ENCODE results near the gene RPN2.

The RPN2 gene

DNA sequence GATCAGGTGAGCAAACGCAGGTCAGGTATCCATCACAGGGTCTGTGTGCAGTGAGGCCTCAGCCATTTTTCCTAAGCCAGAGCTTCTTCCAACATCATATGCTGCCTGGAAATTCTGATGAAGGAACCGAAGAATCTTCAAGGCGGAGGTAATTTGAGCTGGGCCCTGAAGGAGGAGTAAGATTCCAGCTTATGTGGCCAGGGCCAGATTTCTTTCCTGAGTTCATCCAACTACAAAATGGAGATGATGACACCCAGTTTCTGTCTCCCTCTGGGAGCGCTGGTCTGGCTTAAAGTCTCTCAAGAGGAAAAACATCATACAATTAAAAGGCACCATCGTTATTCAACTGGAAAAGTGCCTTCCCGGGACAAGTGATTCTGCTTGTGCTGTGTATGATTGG, 103.4 kb downstream of the RPN2 start:
- no peak for DNase-seq (ENCODE audit: low spot score)
- TF ChIP-seq, protein P1, sequence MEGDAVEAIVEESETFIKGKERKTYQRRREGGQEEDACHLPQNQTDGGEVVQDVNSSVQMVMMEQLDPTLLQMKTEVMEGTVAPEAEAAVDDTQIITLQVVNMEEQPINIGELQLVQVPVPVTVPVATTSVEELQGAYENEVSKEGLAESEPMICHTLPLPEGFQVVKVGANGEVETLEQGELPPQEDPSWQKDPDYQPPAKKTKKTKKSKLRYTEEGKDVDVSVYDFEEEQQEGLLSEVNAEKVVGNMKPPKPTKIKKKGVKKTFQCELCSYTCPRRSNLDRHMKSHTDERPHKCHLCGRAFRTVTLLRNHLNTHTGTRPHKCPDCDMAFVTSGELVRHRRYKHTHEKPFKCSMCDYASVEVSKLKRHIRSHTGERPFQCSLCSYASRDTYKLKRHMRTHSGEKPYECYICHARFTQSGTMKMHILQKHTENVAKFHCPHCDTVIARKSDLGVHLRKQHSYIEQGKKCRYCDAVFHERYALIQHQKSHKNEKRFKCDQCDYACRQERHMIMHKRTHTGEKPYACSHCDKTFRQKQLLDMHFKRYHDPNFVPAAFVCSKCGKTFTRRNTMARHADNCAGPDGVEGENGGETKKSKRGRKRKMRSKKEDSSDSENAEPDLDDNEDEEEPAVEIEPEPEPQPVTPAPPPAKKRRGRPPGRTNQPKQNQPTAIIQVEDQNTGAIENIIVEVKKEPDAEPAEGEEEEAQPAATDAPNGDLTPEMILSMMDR (IDR thresholded peaks at IDR 0.05; ENCODE audit: borderline replicate concordance, control extremely low read depth, extremely low read depth, insufficient read depth, missing control alignments), result no peak
- in situ Hi-C loops (cut with MboI; ENCODE audit: low sequenced_read_pairs, unreplicated experiment), result no loop called here

DNA sequence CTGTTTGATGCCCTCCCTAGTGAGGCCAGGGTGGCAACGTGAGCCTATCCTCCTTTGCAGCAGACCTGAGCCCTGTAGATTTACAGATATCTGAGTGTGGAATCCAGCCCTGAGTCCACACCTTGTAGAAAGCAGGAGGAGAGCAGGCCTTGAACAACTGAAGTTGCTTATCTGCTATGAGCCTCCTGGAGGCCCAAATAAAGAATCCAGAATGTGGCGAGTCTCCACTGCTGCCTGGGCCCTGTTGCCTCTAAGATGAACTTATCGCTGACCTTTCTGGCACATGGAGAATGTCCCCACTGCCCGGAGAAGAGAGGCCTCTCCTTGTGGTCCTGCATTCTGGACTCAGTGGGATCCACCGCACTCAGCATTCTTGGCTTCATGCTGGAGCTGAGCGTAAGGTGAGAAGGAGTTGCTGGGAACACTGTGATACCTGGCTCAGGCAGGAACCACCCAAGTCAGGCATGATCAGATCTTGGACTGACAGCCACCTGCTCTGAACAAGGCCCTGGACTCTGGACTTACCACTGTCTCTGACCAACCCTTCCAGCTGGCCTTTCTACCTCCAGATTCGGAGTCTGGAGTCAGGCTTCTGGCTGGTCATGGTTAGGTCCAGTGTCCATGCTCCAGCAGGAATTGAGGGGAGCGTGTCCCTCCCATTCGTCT, 104.5 kb downstream of the RPN2 start:
- DNase-seq (ENCODE audit: low spot score), result no peak
- TF ChIP-seq, protein P1 (IDR thresholded peaks at IDR 0.05; ENCODE audit: borderline replicate concordance, control extremely low read depth, extremely low read depth, insufficient read depth, missing control alignments), result no peak

DNA sequence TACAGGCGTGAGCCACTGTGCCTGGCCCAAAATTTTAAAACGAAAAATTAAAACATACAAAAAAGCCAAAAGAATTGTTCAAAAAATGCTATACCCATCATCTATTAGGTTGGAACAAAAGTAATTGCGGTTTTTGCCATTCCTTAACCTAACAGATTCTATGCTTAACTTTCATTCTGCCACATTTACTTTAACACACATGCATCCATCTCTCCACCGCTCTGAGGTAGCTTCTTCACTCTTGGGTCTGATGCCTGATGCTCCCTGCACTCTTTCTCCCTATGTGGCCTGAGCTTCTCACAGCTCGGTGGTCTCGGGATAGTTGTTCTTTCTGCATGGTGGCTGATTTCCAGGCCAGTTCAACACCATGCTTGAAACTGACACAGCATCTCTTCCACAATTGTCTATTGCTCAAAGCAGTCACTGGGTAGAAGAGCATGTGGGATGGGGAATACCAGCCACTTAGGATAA, 105.6 kb downstream of the RPN2 start:
- DNase-seq (ENCODE audit: low spot score), result no peak
- in situ Hi-C loops (cut with MboI; ENCODE audit: low sequenced_read_pairs, unreplicated experiment), result no loop called here

More for the DNA sequence above, 104.5 kb downstream of the RPN2 start:
- in situ Hi-C loops (cut with MboI; ENCODE audit: low sequenced_read_pairs, unreplicated experiment), result no loop called here

DNA sequence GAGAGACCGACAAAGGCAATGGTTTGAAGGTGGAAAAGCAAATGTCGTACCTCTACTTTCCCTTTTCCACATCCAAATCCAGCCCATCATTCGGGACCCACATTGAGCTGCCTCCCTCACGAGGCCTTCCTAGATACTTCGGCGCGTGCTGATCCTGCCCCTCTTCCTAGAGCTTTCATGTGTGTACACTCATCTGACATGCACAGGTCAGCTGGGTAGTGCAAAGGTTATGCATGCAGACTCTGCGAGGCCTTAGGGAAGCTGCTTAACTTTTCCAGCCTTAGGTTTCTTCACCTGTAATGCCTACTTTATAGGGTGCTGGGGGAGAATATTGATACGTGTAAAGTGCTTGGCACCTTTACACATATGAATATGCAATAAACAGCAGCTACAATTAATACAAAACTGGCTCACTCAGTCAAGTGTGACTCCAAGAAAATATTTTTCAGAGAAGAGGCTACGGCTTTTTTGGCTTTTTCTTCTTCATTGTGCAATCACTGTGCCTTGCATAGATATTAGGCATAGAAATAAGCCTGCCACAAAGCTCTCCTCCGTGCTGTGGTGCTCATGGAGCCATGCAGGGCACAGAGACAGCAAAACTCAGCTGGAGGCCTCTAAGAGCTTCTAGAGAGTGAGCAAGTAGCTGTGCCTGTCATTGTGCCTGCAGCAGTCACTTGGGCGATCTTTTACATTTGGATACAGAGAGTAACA, 106.7 kb downstream of the RPN2 start:
- DNase-seq (ENCODE audit: low spot score), result no peak
- in situ Hi-C loops (cut with MboI; ENCODE audit: low sequenced_read_pairs, unreplicated experiment), result no loop called here
- TF ChIP-seq, protein P1 (IDR thresholded peaks at IDR 0.05; ENCODE audit: borderline replicate concordance, control extremely low read depth, extremely low read depth, insufficient read depth, missing control alignments), result no peak

More for the DNA sequence above, 105.6 kb downstream of the RPN2 start:
- TF ChIP-seq, protein P1 (IDR thresholded peaks at IDR 0.05; ENCODE audit: borderline replicate concordance, control extremely low read depth, extremely low read depth, insufficient read depth, missing control alignments), result no peak

DNA sequence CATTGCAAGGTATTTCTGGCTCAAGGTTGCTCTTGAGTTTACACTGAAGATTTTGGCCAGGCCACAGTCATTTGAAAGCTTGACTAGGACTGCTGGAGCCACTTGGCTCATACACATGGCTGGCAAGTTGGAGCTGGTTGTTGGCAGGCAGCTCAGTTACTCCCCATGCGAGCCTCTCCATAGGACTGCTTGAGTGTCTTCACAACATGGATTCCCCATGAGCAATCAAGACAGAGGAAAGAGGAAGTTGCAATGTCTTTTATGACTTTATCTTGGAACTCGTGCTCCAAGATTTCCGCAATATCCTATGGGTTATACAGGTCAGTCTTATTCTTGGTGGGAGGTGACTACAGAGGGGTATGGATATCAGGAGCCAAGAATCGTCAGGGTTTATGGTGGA, 109.0 kb downstream of the RPN2 start:
- in situ Hi-C loops (cut with MboI; ENCODE audit: low sequenced_read_pairs, unreplicated experiment), result no loop called here
- DNase-seq (ENCODE audit: low spot score), result no peak
- TF ChIP-seq, protein P1 (IDR thresholded peaks at IDR 0.05; ENCODE audit: borderline replicate concordance, control extremely low read depth, extremely low read depth, insufficient read depth, missing control alignments), result no peak

DNA sequence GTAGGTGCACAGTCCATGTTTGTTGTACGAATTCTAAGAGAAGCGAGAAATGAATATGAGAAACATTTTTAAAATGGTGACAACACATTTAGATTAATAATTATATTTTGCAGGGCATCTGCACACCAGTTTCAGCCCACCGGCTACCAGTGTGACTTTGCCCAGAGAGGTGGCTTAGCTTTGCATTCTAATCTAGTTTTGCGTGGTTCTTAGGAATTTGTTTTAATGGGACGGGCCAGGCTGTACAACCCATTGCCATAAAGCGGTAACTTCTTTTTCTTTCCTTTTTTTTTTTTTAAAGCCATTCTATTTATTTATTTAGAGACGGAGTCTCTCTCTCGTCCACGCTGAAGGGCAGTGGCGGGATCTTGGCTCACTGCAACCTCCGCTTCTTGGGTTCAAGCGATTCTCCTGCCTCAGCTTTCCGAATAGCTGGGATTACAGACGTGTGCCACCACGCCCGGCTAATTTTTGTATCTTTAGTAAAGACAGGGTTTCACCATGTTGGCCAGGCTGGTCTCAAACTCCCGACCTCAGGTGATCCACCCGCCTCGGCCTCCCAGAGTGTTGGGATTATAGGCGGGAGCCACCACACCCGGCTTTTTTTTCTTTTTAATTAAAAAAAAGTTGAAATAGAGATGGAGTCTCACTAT, 111.2 kb downstream of the RPN2 start:
- TF ChIP-seq, protein P1 (IDR thresholded peaks at IDR 0.05; ENCODE audit: borderline replicate concordance, control extremely low read depth, extremely low read depth, insufficient read depth, missing control alignments), result no peak
- in situ Hi-C loops (cut with MboI; ENCODE audit: low sequenced_read_pairs, unreplicated experiment), result no loop called here
- DNase-seq (ENCODE audit: low spot score), result no peak

All from GM13976 (cell line).